ENCODE measurements around the gene OTUD7B. TPM values are rescaled to one million over a fixed set of nuclear protein-coding genes. Genes with fewer than 3 reads are reported as not detected.
A peak's percentile ranks its signal among the peaks of the same experiment; 100 is the strongest.

OTUD7B gene
- total RNA-seq, 4 donors from 2014 or later: 34.1 to 49.6 (median 42.3) TPM

DNA sequence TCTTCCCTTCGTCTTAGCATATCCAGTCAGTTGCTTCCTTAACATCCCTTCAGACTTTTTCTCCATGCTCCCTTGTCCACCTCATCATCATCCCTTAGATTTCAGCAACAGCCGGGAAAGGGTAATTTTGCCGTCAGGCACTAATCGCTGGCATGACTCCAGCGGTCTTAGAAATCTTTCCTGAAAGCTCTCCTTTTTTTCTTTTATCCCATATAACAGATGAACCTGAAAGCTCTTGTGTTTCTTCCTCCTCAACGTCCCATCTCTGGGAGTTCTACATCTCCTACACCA lies 121.6 kb downstream of the OTUD7B start:
- no peaks in the 10 kb centered on the region for H3K27me3 ChIP-seq
- peak overlapping the region; percentile 98 to 100 (median 100) for H3K27ac ChIP-seq
- H3K36me3 ChIP-seq: no peaks in the 10 kb centered on the region
- no peak for ATAC-seq
- peak overlapping the region; percentile 83 to 94 for H3K4me3 ChIP-seq
- peaks cover 4 to 26% (median 5%) of the 10 kb centered on the region in 3 donors for H3K4me1 ChIP-seq
- TF ChIP-seq POLR2AphosphoS5 (IDR thresholded peaks at IDR 0.05): no peak
- TF ChIP-seq POLR2A (IDR thresholded peaks at IDR 0.05): no peak
- TF ChIP-seq, protein P1, sequence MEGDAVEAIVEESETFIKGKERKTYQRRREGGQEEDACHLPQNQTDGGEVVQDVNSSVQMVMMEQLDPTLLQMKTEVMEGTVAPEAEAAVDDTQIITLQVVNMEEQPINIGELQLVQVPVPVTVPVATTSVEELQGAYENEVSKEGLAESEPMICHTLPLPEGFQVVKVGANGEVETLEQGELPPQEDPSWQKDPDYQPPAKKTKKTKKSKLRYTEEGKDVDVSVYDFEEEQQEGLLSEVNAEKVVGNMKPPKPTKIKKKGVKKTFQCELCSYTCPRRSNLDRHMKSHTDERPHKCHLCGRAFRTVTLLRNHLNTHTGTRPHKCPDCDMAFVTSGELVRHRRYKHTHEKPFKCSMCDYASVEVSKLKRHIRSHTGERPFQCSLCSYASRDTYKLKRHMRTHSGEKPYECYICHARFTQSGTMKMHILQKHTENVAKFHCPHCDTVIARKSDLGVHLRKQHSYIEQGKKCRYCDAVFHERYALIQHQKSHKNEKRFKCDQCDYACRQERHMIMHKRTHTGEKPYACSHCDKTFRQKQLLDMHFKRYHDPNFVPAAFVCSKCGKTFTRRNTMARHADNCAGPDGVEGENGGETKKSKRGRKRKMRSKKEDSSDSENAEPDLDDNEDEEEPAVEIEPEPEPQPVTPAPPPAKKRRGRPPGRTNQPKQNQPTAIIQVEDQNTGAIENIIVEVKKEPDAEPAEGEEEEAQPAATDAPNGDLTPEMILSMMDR (IDR thresholded peaks at IDR 0.05): no peak
- TF ChIP-seq EP300 (IDR thresholded peaks at IDR 0.05): no peak
- no peaks in the 10 kb centered on the region for H3K9me3 ChIP-seq
- WGBS, 2 donors (ENCODE audit: low coverage in 1 of 2): 8 to 13% methylated on average over 6 of the region's 6 CpGs

DNA sequence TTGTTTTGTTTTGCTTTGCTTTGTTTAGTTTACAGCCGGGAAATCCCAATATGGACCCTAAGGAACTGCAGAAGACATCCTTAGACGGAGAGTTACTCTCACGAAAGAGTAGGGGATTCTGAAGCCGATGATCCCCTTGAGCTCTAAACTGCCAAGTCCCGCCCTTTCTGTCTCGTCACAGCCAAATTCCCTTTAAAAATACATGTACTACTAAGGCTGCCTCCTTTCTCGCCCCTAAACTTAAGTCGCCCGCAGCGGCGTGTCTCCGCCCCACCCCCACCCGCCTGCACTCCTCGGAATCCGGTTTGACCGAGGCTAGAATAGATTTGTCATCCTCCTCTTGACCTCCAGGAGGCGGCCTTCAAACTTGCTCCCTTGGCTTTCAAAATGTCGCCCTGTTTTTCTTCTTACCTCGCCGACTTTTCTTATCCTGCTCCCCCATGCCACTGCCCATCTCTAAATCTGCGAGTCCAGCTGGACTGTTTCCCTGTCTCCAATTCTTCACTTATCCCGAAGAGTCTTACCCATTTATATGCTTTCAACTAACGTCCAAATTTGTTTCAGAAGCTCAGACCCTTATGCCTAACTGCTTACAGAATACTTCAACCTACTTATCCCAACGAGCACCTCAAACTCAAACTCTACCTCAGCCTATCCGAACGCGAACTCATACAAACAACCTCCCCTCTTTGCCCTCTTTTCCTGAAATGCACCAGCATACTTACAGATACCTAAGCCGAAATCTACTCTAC lies 122.1 kb downstream of the OTUD7B start:
- Histone ChIP-seq H3K4me1 (peaks cover 4 to 31% (median 5%) of the 10 kb centered on the region in 3 donors), H3K36me3 (no peaks in the 10 kb centered on the region), H3K27me3 (no peaks in the 10 kb centered on the region), H3K27ac (peak overlapping the region; percentile 98 to 100 (median 100)), H3K9me3 (no peaks in the 10 kb centered on the region), H3K4me3 (peak overlapping the region; percentile 83 to 94)
- ATAC-seq: peak; percentile 42
- 1% methylated on average over 27 to 28 of the region's 28 CpGs for WGBS, 2 donors (ENCODE audit: low coverage in 1 of 2)
- TF ChIP-seq POLR2AphosphoS5 (IDR thresholded peaks at IDR 0.05) (peak; percentile 28), EP300 (IDR thresholded peaks at IDR 0.05) (no peak), POLR2A (IDR thresholded peaks at IDR 0.05) (no peak)
- TF ChIP-seq, protein P1 (IDR thresholded peaks at IDR 0.05): peak; percentile 13 to 78 (median 62)

Other genes with a start within 250 kb of the OTUD7B start
- gene FCGR1A, start 228.0 kb downstream of the OTUD7B start, total RNA-seq: 10 to 100 TPM in 1 of 4 donors, 1 to 10 TPM in 1, under 1 TPM in 1, not detected in 1; 0.39 to 21.4 (median 8.6) TPM
- 10 to 100 TPM; 23.9 to 46.2 (median 30.5) TPM for gene BOLA1, start 111.2 kb downstream of the OTUD7B start, total RNA-seq
- gene SV2A, start 92.9 kb downstream of the OTUD7B start, total RNA-seq: 1 to 10 TPM; 6.2 to 9.2 (median 7.1) TPM
- gene SF3B4, start 82.9 kb downstream of the OTUD7B start, total RNA-seq: 10 to 100 TPM in 3 of 4 donors, 1 to 10 TPM in 1; 9.7 to 17.9 (median 14.0) TPM
- 10 to 100 TPM; 10.6 to 20.6 (median 14.4) TPM for gene MTMR11, start 73.8 kb downstream of the OTUD7B start, total RNA-seq
- 10 to 100 TPM; 44.7 to 75.8 (median 50.4) TPM for gene VPS45, start 57.0 kb upstream of the OTUD7B start, total RNA-seq
- 100 to 1,000 TPM; 217 to 358 (median 228) TPM for gene PLEKHO1, start 139.2 kb upstream of the OTUD7B start, total RNA-seq
- 10 to 100 TPM; 14.8 to 25.1 (median 21.6) TPM for gene ANP32E, start 225.4 kb upstream of the OTUD7B start, total RNA-seq
- 1 to 10 TPM in 1 of 4 donors, under 1 TPM in 3; 0.54 to 1.5 (median 0.78) TPM for gene CA14, start 247.0 kb upstream of the OTUD7B start, total RNA-seq